Fibroblast of pulmonary artery (primary cell): ENCODE data around the gene ITGB1BP1.

Source experiments
- DNase-seq: peaks from one replicate; pipeline ENCODE4 v3.0.0-alpha.2; 2010; ENCODE audit warnings: low read depth
- H3K4me3 ChIP-seq: replicated peaks from 2 replicates; pipeline ENCODE4 v1.5.1; 2011; ENCODE audit warnings: low read depth, mild to moderate bottlenecking, control low read depth, low read length, moderate library complexity
- CTCF ChIP-seq: IDR thresholded peaks from 2 replicates; pipeline ENCODE4 v1.5.1; 2011; ENCODE audit warnings: mild to moderate bottlenecking, control low read depth, low read length, inconsistent platforms; ENCODE audit errors: missing control alignments

The ITGB1BP1 gene

GRCh38 chr2:9392898-9393765 lies 30.2 kb downstream of the ITGB1BP1 start:
- TF ChIP-seq CTCF: no peak
- DNase-seq: peak; percentile 52

GRCh38 chr2:9391961-9392720 lies 31.2 kb downstream of the ITGB1BP1 start:
- TF ChIP-seq CTCF: no peak
- no peak for DNase-seq
- H3K4me3 ChIP-seq: no peak overlapping the region

More at GRCh38 chr2:9392898-9393765, 30.2 kb downstream of the ITGB1BP1 start:
- H3K4me3 ChIP-seq: no peak overlapping the region

GRCh38 chr2:9390991-9391390 lies 32.3 kb downstream of the ITGB1BP1 start:
- no peak for DNase-seq
- no peak overlapping the region for H3K4me3 ChIP-seq
- no peak for TF ChIP-seq CTCF

- no peak for TF ChIP-seq CTCF
- no peak for DNase-seq
- no peak overlapping the region for H3K4me3 ChIP-seq
These were observed 33.0 kb downstream of the ITGB1BP1 start for GRCh38 chr2:9390151-9390850.

- TF ChIP-seq CTCF: no peak
- H3K4me3 ChIP-seq: no peak overlapping the region
- no peak for DNase-seq
These were observed 34.1 kb downstream of the ITGB1BP1 start for GRCh38 chr2:9388950-9389911.

- H3K4me3 ChIP-seq: no peak overlapping the region
- TF ChIP-seq CTCF: no peak
- DNase-seq: no peak
These were observed 35.1 kb downstream of the ITGB1BP1 start for GRCh38 chr2:9388199-9388681.
